PC-3 (cell line): Measurements from ENCODE around the gene SKIC8.

Experiments
- CTCF ChIP-seq: fragments of 300-600 bp; sonication (generic); conservative IDR thresholded peaks from 2 replicates; pipeline ENCODE4 v1.5.1; 2017; ENCODE audit warnings: antibody characterized with exemption, low read depth, mild to moderate bottlenecking, low read length
- EZH2 ChIP-seq: fragments of 300-600 bp; sonication (generic); IDR thresholded peaks from one replicate; pipeline ENCODE4 v1.6.1; 2017; ENCODE audit warnings: antibody characterized with exemption, mild to moderate bottlenecking, low read length; ENCODE audit not compliant: unreplicated experiment
- EZH2phosphoT487 ChIP-seq: fragments of 300-600 bp; sonication (generic); IDR thresholded peaks from 2 replicates; pipeline ENCODE4 v1.6.1; 2018; ENCODE audit warnings: mild to moderate bottlenecking, antibody characterized with exemption, low read length, borderline replicate concordance

GRCh38 chr15:78347586-78348543 is 48.5 kb upstream of the SKIC8 start:
- TF ChIP-seq CTCF: no peak
- no peak for TF ChIP-seq EZH2
- TF ChIP-seq EZH2phosphoT487: no peak
